Ishikawa (cell line): ENCODE measurements around the gene SHISAL1.

ENCODE experiments used
- CEBPB ChIP-seq: IDR thresholded peaks from 2 replicates; pipeline ENCODE4 v1.6.1; 2012
- CREB1 ChIP-seq: IDR thresholded peaks from 2 replicates; pipeline ENCODE4 v1.6.1; 2012; ENCODE audit warnings: low read depth
- EGR1 ChIP-seq: IDR thresholded peaks from 2 replicates; pipeline ENCODE4 v1.6.1; 2012
- EP300 ChIP-seq: IDR thresholded peaks from 2 replicates; pipeline ENCODE4 v1.6.1; 2012; ENCODE audit warnings: borderline replicate concordance
- FOXM1 ChIP-seq: IDR thresholded peaks from 2 replicates; pipeline ENCODE4 v1.6.1; 2012; ENCODE audit warnings: low read depth, borderline replicate concordance
- MAX ChIP-seq: IDR thresholded peaks from 2 replicates; pipeline ENCODE4 v1.6.1; 2012
- NFIC ChIP-seq: IDR thresholded peaks from 2 replicates; pipeline ENCODE4 v1.6.1; 2012
- RAD21 ChIP-seq: IDR thresholded peaks from 2 replicates; pipeline ENCODE4 v1.6.1; 2012; ENCODE audit warnings: low read depth
- REST ChIP-seq: IDR thresholded peaks from 2 replicates; pipeline ENCODE4 v1.6.1; 2012; ENCODE audit warnings: low read depth, mild to moderate bottlenecking
- TAF1 ChIP-seq: IDR thresholded peaks from 2 replicates; pipeline ENCODE4 v1.6.1; 2012; ENCODE audit warnings: low read depth, mild to moderate bottlenecking
- TCF12 ChIP-seq: IDR thresholded peaks from 2 replicates; pipeline ENCODE4 v1.6.1; 2012; ENCODE audit warnings: low read depth
- TEAD4 ChIP-seq: IDR thresholded peaks from 2 replicates; pipeline ENCODE4 v1.6.1; 2012
- USF1 ChIP-seq: IDR thresholded peaks from 2 replicates; pipeline ENCODE4 v1.6.1; 2012
- YY1 ChIP-seq: IDR thresholded peaks from 2 replicates; pipeline ENCODE4 v1.6.1; 2012; ENCODE audit warnings: low read depth
- ZBTB7A ChIP-seq: IDR thresholded peaks from 2 replicates; pipeline ENCODE4 v1.6.1; 2012; ENCODE audit warnings: low read depth

SHISAL1 gene

DNA sequence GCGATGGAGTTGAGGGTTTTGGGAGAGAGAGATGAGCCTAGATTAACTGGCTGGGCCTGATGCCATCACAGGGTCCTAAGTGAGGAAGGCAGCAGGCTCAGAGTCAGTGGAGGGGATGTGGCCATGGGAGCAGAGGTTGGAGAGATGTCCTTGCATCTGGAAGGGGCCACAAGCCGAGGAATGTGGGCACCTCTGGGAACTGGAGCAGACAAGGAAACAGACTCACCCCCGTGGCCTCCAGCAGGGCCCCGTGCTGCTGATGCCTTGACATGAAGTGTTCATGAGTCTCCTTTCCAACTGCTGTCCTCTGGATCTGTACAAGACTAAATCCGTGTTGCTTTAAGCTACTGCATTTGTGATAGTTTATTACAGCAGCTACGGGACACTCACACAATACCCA is 49.2 kb downstream of the SHISAL1 start:
- no peak for TF ChIP-seq RAD21

GRCh38 chr22:44261861-44262595 is 50.7 kb downstream of the SHISAL1 start:
- no peak for TF ChIP-seq USF1
- no peak for TF ChIP-seq EGR1
- no peak for TF ChIP-seq YY1
- no peak for TF ChIP-seq EP300
- TF ChIP-seq FOXM1: no peak
- TF ChIP-seq ZBTB7A: no peak
- TF ChIP-seq TCF12: no peak
- TF ChIP-seq MAX: no peak
- TF ChIP-seq TAF1: no peak
- TF ChIP-seq CREB1: no peak
- no peak for TF ChIP-seq REST
- no peak for TF ChIP-seq NFIC
- TF ChIP-seq RAD21: no peak
- no peak for TF ChIP-seq CEBPB

DNA sequence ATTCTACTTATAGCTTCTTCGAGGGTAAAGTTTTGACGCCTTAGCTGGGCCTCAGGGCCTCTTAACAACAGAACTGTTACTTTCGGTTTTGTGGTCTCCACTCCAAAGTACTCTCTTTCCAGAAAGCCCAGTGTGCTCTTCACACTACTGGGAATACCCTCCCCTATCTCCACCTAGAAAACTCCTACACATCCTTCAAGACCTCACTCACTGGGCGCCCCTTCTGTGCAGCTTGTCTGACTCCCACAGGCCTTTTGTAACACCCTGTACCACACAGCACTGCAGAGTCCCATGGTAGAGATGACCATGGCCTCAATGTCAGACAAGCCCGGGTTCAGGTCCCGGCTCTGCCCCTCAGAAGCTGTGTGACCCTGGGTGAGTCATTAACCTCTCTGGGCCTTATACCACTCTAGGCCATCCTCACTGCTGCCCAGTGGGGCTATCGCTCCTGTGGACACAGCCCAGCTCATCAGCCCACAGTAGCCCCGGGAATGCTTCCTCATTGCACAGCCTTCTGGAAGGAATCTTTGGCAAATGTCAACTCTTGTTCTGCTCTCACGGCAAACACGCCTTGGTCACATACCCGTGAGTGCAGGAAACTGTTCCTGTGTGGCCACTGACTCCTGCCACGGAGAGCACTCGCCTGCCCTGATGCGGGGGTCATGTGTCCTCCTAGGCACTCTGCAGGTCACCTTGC is 51.4 kb downstream of the SHISAL1 start:
- TF ChIP-seq NFIC (no peak), EP300 (no peak), TCF12 (no peak), TAF1 (no peak), USF1 (no peak), EGR1 (no peak), CEBPB (no peak), REST (no peak), TEAD4 (no peak), FOXM1 (no peak), CREB1 (no peak), YY1 (no peak), ZBTB7A (no peak), MAX (no peak), RAD21 (no peak)

DNA sequence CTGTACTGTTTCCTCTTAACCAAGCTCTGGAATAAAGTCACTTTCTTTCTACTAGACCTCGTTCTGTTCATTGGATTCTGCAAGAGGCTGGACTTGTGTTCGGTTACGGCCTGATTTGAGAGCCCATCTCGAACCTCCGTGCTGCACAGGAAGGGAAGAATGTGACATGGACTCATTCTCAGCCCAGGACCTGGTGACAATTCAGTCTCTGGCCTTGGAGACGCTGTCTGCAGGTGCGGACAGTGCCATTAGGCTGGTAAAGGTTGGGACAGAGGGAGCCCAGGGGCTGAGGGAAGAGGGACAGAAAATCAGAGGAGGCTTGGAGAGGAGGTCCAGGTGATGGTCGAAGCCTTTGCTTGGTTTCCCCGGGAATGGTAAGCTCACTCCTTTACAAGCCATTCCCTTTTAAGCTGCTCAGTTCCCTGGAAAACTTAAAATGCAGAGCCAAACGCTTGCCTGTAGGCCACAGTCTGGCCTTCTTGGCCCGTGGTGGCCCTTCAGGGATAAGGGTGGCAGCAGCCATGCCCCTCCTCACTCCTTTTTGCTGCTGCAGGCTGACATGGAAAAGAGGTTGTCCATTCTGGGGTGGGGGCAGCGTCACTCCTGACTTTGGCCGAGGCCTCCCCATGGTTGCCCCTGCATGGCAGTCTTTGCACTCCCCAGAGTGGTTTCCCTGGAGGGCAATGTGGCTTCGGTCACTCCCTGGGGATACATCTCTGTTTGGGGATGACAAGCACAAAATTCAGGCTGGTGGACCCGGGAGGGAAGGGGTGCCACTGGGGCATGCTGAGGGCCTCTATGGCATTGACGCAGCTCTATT is 52.3 kb downstream of the SHISAL1 start:
- TF ChIP-seq FOXM1: no peak
- no peak for TF ChIP-seq CREB1
- TF ChIP-seq TEAD4: no peak
- TF ChIP-seq RAD21: no peak

DNA sequence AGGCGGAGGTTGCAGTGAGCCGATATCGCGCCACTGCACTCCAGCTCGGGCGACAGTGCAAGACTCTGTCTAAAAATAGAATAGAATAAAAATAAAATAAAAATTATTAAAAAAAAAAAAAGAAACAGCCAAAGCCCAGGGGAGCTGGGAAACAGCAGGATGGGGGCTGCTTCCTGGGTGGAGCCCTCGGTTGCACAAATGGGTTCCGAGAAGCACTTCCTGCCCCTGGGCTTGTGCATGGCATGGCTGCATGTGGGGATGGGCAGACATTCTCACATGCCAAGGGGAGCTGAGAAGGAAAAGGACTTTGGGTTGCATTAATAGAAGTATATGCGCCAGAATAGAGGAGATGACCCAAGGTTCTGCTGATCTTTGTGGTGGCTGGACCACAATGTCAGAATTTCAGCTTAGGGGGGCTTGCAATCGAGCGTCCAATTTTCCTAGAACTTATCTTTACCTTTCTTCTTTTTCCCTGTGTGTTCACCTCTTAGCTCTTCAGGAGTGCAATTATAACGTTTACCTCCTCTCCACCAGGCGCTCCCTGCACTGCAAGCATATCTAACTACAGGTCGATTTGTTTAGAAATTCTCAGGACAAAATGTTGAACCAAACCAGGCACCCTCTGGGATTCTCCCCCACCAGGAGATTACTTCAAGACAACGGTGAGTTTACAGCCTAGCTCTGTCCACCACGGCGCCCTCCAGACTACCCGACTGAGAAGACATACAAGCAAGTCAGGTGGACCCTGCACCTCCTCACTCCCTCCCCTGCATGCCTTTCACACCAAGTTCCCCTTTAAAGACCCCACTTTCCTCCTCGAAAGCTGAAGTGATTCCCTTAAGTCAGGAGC is 53.2 kb downstream of the SHISAL1 start:
- TF ChIP-seq EP300: no peak
- TF ChIP-seq REST: no peak
- no peak for TF ChIP-seq EGR1
- TF ChIP-seq USF1: no peak
- no peak for TF ChIP-seq TAF1
- TF ChIP-seq ZBTB7A: no peak
- no peak for TF ChIP-seq TCF12
- TF ChIP-seq CREB1: no peak
- no peak for TF ChIP-seq NFIC
